Endothelial cell (in vitro differentiated cells): Measurements from ENCODE around the gene LOXL3. TPM values are rescaled to one million over a fixed set of nuclear protein-coding genes. Genes with fewer than 3 reads are reported as not detected.

Experiments used
- DNase-seq: peaks from one replicate; pipeline ENCODE4 v3.0.0; 2021; ENCODE audit warnings: low spot score
- H3K27ac Mint-ChIP-seq: one replicate; pipeline ENCODE4 v1.8.0; 2021; ENCODE audit warnings: mixed read lengths, inconsistent platforms; ENCODE audit not compliant: unreplicated experiment
- H3K27me3 Mint-ChIP-seq: one replicate; pipeline ENCODE4 v1.8.0; 2021; ENCODE audit warnings: mild to moderate bottlenecking, moderate library complexity, mixed read lengths, inconsistent platforms; ENCODE audit not compliant: unreplicated experiment
- H3K36me3 Mint-ChIP-seq: one replicate; pipeline ENCODE4 v1.8.0; 2021; ENCODE audit warnings: mild to moderate bottlenecking, low read depth, mixed read lengths, inconsistent platforms; ENCODE audit not compliant: unreplicated experiment
- H3K4me1 Mint-ChIP-seq: one replicate; pipeline ENCODE4 v1.8.0; 2021; ENCODE audit warnings: mild to moderate bottlenecking, mixed read lengths, inconsistent platforms; ENCODE audit not compliant: unreplicated experiment
- H3K4me3 Mint-ChIP-seq: one replicate; pipeline ENCODE4 v1.8.0; 2021; ENCODE audit warnings: mild to moderate bottlenecking, mixed read lengths, inconsistent platforms; ENCODE audit not compliant: unreplicated experiment
- H3K9me3 Mint-ChIP-seq: one replicate; pipeline ENCODE4 v1.8.0; 2021; ENCODE audit warnings: mixed read lengths, inconsistent platforms; ENCODE audit not compliant: unreplicated experiment
- total RNA-seq: library from RNA; stranded (reverse); fragmentation: NEBNext Ultra II Directional; extraction: Animal tissue kit (Norgen Biotek cat#: 25700); gene quantifications from one replicate; pipeline ENCODE4 v1.2.1, GENCODE V29; 2021; ENCODE audit not compliant: unreplicated experiment
- TF ChIP-seq, protein P1 (sequence below): fragments of 200-600 bp; sonication (generic); IDR thresholded peaks from one replicate; pipeline ENCODE4 v1.5.0; 2021; ENCODE audit warnings: antibody characterized with exemption; ENCODE audit not compliant: unreplicated experiment

Gene LOXL3
- total RNA-seq, 1 donor from 2014 or later = 10.0 TPM

DNA sequence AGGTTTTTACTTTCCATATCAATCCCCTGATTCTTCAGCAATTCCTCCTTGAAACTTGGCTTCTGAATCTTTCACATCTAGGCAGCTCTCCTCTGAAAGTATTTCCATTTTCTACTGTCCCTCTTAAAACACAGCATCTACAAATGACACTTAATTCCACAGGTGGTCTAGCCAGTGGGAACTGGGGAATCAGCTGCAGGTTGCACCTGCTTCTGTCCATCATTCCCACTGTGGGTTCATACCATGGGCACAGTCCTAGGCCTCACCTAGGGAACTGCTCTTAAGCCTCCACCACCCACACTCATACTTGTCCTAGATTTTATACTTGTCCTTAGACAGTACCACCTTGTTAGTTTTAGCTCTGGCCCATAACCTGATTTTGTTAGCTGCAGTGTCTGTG, 2.2 kb downstream of the LOXL3 start:
- Mint-ChIP-seq H3K27ac (no peak overlapping the region), H3K27me3 (peaks cover 5% of the 10 kb centered on the region), H3K9me3 (no peaks in the 10 kb centered on the region), H3K4me1 (peaks cover 21% of the 10 kb centered on the region), H3K4me3 (peak overlapping the region; percentile 4), H3K36me3 (peaks cover 15% of the 10 kb centered on the region)
- TF ChIP-seq, protein P1, sequence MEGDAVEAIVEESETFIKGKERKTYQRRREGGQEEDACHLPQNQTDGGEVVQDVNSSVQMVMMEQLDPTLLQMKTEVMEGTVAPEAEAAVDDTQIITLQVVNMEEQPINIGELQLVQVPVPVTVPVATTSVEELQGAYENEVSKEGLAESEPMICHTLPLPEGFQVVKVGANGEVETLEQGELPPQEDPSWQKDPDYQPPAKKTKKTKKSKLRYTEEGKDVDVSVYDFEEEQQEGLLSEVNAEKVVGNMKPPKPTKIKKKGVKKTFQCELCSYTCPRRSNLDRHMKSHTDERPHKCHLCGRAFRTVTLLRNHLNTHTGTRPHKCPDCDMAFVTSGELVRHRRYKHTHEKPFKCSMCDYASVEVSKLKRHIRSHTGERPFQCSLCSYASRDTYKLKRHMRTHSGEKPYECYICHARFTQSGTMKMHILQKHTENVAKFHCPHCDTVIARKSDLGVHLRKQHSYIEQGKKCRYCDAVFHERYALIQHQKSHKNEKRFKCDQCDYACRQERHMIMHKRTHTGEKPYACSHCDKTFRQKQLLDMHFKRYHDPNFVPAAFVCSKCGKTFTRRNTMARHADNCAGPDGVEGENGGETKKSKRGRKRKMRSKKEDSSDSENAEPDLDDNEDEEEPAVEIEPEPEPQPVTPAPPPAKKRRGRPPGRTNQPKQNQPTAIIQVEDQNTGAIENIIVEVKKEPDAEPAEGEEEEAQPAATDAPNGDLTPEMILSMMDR = no peak
- DNase-seq = no peak

GRCh38 chr2:74550231-74550630, 3.5 kb downstream of the LOXL3 start:
- DNase-seq = no peak
- H3K4me1 Mint-ChIP-seq = peaks cover 18% of the 10 kb centered on the region
- no peak overlapping the region for H3K27ac Mint-ChIP-seq
- no peaks in the 10 kb centered on the region for H3K9me3 Mint-ChIP-seq
- TF ChIP-seq, protein P1 = no peak
- peaks cover 15% of the 10 kb centered on the region for H3K36me3 Mint-ChIP-seq
- no peak overlapping the region for H3K4me3 Mint-ChIP-seq
- peaks cover 5% of the 10 kb centered on the region for H3K27me3 Mint-ChIP-seq

- H3K36me3 Mint-ChIP-seq = peaks cover 15% of the 10 kb centered on the region
- peaks cover 18% of the 10 kb centered on the region for H3K4me1 Mint-ChIP-seq
- TF ChIP-seq, protein P1 = no peak
- H3K27ac Mint-ChIP-seq = no peak overlapping the region
- H3K9me3 Mint-ChIP-seq = no peaks in the 10 kb centered on the region
- peak overlapping the region; percentile 68 for H3K4me3 Mint-ChIP-seq
- DNase-seq = peak; percentile 34
- H3K27me3 Mint-ChIP-seq = peaks cover 8% of the 10 kb centered on the region
Observed at GRCh38 chr2:74548900-74549826, 4.6 kb downstream of the LOXL3 start.

DNA sequence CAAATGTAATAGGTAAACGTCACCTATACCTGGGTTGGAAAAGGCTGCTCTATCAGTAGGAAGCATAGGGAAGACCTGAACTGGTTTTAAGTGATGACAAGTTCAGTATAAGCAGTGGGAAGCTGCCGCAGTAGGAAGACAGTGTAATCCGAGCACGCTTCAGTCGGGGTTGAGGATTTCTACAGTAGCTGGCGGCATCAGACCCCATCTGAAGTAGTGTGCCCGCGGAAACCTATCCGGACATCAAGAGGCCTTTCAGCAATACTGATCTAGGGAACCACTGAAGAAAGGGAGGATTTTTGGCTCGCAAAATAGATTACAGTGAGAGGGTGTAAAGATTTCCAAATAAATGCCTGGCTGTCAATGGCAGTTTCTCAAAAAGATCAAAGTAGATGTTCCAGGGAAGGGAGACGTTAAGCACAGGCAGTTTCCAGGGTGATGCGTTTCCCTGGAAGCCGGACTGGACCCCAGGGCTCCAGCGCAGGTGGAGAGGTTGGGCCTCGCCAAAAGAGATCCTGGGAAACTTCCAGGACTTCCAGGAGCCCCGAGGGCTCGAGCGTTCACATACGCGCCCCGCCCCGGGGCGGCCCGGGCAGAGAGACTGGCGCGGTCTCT, 5.3 kb downstream of the LOXL3 start:
- Mint-ChIP-seq H3K27me3 (peaks cover 8% of the 10 kb centered on the region), H3K4me3 (peak overlapping the region; percentile 93), H3K9me3 (no peaks in the 10 kb centered on the region), H3K27ac (peak overlapping the region; percentile 45), H3K4me1 (peaks cover 16% of the 10 kb centered on the region), H3K36me3 (peaks cover 15% of the 10 kb centered on the region)
- TF ChIP-seq, protein P1 = no peak
- no peak for DNase-seq

- TF ChIP-seq, protein P1 = no peak
- DNase-seq = no peak
- H3K27ac Mint-ChIP-seq = peak overlapping the region; percentile 9
- H3K4me3 Mint-ChIP-seq = no peak overlapping the region
- H3K27me3 Mint-ChIP-seq = peaks cover 10% of the 10 kb centered on the region
- H3K9me3 Mint-ChIP-seq = no peaks in the 10 kb centered on the region
- H3K36me3 Mint-ChIP-seq = peaks cover 4% of the 10 kb centered on the region
- H3K4me1 Mint-ChIP-seq = peaks cover 10% of the 10 kb centered on the region
Observed at GRCh38 chr2:74546004-74546403, 7.7 kb downstream of the LOXL3 start.
